Coronary artery (tissue), 2 donors: Measurements from ENCODE around the gene HSDL1.

Source experiments
- DNase-seq: peaks from one replicate; pipeline ENCODE4 v3.0.0-alpha.2; 2017; ENCODE audit warnings: low spot score
- H3K27ac ChIP-seq, 2 donors: fragments of 200-600 bp; sonication (generic); one replicate each; pipeline ENCODE4 v1.5.1; 2016 to 2019
- H3K4me3 ChIP-seq: fragments of 200-600 bp; sonication (generic); 2 replicates; pipeline ENCODE4 v1.5.1; 2016; ENCODE audit warnings: mild to moderate bottlenecking, moderate library complexity
- TF ChIP-seq, protein P1 (sequence below): fragments of 200-600 bp; sonication (generic); IDR thresholded peaks from one replicate; pipeline ENCODE4 v1.5.1; 2019; ENCODE audit warnings: antibody characterized with exemption

Gene HSDL1

GRCh38 chr16:84105948-84106740 lies 38.8 kb downstream of the HSDL1 start:
- no peak overlapping the region for H3K27ac ChIP-seq
- TF ChIP-seq, protein P1, sequence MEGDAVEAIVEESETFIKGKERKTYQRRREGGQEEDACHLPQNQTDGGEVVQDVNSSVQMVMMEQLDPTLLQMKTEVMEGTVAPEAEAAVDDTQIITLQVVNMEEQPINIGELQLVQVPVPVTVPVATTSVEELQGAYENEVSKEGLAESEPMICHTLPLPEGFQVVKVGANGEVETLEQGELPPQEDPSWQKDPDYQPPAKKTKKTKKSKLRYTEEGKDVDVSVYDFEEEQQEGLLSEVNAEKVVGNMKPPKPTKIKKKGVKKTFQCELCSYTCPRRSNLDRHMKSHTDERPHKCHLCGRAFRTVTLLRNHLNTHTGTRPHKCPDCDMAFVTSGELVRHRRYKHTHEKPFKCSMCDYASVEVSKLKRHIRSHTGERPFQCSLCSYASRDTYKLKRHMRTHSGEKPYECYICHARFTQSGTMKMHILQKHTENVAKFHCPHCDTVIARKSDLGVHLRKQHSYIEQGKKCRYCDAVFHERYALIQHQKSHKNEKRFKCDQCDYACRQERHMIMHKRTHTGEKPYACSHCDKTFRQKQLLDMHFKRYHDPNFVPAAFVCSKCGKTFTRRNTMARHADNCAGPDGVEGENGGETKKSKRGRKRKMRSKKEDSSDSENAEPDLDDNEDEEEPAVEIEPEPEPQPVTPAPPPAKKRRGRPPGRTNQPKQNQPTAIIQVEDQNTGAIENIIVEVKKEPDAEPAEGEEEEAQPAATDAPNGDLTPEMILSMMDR: no peak
- DNase-seq: no peak
- H3K4me3 ChIP-seq: no peak overlapping the region

DNA sequence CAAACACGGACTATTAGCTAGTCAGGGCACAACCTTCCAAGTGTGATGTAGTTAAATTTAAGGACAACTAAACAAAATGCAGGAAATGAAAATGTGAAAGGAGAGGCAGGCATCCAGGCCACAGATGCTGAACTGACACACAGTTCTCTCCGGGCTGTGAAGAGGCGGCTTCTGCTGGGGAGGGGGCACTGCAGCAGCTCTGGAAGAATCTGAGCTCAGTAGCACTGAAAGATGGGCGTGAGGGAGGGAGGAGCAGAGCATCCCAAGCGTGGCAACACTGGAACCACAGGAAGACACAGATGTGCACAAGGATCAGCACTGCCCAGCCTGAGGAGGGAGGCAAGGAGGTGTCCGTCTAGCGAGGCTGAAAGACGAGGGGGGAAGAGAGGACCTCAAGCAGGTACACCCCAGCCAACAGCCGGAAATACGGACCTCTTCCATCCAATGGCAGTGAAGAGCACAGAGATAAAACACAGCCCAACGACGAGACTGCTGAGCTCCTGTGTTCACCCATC lies 39.6 kb downstream of the HSDL1 start:
- no peak overlapping the region for H3K27ac ChIP-seq
- H3K4me3 ChIP-seq: no peak overlapping the region
- TF ChIP-seq, protein P1: no peak
- DNase-seq: no peak

- TF ChIP-seq, protein P1: no peak
- DNase-seq: no peak
- Histone ChIP-seq H3K4me3 (no peak overlapping the region), H3K27ac (no peak overlapping the region)
Measured at GRCh38 chr16:84104231-84104630, 40.7 kb downstream of the HSDL1 start.

DNA sequence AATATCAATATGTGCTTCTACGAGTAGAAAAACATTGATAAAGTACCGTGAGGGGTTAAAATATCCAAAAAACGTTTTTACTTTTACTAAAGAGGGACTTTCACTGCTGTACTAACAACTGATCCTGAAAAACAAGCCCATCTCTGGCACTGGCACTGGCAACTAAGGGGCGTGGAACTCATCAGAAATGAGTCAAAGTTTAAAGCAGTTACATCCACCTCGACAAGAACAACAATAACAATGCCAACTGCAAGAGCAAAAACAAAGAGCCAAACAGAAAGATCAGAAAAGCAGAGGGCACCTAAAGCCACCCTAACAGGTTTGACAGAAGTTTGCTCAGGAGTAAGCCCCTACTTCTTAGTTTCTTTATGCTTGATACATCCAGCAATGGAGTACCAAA lies 41.3 kb downstream of the HSDL1 start:
- Histone ChIP-seq H3K27ac (no peak overlapping the region), H3K4me3 (no peak overlapping the region)
- DNase-seq: no peak
- TF ChIP-seq, protein P1: no peak

- Histone ChIP-seq H3K27ac (no peak overlapping the region), H3K4me3 (no peak overlapping the region)
- TF ChIP-seq, protein P1: no peak
- no peak for DNase-seq
Measured at GRCh38 chr16:84098939-84099338, 46.0 kb downstream of the HSDL1 start.

DNA sequence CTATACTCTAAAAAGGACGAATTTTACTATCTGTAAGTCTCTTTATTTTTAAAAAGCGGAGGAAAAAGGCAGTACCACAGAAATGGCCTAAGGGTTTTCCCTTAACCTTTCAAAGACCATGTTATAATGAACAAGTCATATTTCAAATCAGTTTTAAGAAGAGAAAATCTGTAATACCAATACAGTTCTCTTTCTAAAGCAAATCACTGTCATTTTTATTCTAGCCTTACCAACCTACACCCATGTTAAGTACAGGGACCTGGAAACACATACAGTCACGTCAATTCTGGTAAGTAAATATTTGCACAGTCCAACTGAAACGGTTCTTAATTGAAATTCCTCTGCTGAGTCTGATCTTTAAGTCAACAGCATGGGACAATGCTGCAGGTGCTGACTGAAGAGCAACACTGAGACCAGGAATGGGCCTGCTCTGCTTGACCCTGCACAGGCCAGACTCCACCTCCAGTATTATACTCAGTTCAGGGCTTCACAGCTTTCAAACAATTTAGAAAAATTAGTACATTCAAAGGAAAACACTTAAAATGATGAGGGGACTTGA lies 48.5 kb downstream of the HSDL1 start:
- H3K27ac ChIP-seq: no peak overlapping the region
- TF ChIP-seq, protein P1: no peak
- no peak for DNase-seq
- no peak overlapping the region for H3K4me3 ChIP-seq

- TF ChIP-seq, protein P1: no peak
- no peak overlapping the region for H3K27ac ChIP-seq
- no peak for DNase-seq
- no peak overlapping the region for H3K4me3 ChIP-seq
Measured at GRCh38 chr16:84095466-84095865, 49.5 kb downstream of the HSDL1 start.
